ENCODE results near the gene PRG3.

The PRG3 gene

DNA sequence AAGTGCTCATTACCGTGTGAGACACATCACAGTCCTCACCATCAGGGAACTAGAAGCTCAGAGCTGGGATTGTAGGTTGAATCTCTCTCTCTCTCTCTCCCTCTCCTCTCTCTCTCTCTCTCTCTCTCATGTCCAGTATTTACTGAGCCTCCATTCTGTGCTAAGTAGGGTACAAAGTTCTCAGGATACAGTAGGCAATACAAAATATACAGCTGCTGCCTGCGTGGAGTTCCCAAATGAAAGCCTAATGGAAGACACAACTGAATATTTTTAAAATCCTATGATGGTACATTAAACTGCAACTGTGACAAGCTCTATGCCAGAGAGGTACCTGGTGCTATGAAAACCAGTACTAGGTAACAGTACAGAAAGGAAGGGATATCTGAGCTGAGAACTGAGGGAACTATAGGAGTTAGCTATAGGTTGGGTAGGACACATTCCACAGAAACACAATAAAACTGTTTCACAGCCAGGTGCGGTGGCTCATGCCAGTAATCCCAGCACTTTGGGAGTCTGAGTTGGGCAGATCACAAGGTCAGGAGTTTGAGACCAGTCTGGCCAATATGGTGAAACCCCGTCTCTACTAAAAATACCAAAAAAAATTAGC, 19.1 kb upstream of the PRG3 start:
- H3K27me3 ChIP-seq (ENCODE audit: control insufficient read depth, insufficient read depth, low read length, poor library complexity, severe bottlenecking), result no peaks in the 10 kb centered on the region
- no peak overlapping the region for H3K4me3 ChIP-seq (ENCODE audit: insufficient read depth, low read depth, low read length)
- no peaks in the 10 kb centered on the region for H3K4me1 ChIP-seq (ENCODE audit: control insufficient read depth, insufficient read depth, low read length)
- no peaks in the 10 kb centered on the region for H3K9me3 ChIP-seq (ENCODE audit: control insufficient read depth, low read length)
- H3K36me3 ChIP-seq (ENCODE audit: control insufficient read depth, insufficient read depth, low read length), result no peaks in the 10 kb centered on the region
- no peak overlapping the region for H3K27ac ChIP-seq (ENCODE audit: insufficient read depth, low read depth, low read length, poor library complexity, severe bottlenecking)
- WGBS, 2 experiments, result 89 to 94% methylated on average over 4 of the region's 4 CpGs

DNA sequence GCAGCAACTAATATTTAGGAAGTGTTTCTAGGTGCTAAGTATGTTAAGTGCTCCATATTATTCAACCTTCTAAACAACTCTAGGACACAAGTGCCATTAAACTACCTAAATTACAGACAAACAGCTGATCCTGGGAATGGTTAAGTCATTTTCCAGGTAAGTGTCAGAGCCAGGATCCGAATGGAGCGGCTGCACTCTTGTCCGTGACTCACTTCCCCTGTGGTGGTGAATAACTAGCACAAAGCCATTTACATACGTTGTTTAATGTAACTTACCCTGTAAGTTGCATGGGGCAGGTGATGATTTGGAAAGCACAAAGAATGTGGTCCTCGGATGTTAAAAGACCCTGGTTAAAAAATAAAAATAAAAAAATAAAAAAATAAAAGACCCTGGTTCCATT, 18.3 kb upstream of the PRG3 start:
- Histone ChIP-seq H3K36me3 (ENCODE audit: control insufficient read depth, insufficient read depth, low read length) (no peaks in the 10 kb centered on the region), H3K4me3 (ENCODE audit: insufficient read depth, low read depth, low read length) (no peak overlapping the region), H3K27ac (ENCODE audit: insufficient read depth, low read depth, low read length, poor library complexity, severe bottlenecking) (no peak overlapping the region), H3K27me3 (ENCODE audit: control insufficient read depth, insufficient read depth, low read length, poor library complexity, severe bottlenecking) (no peaks in the 10 kb centered on the region), H3K9me3 (ENCODE audit: control insufficient read depth, low read length) (no peaks in the 10 kb centered on the region), H3K4me1 (ENCODE audit: control insufficient read depth, insufficient read depth, low read length) (no peaks in the 10 kb centered on the region)
- 74 to 81% methylated on average over 4 of the region's 5 CpGs for WGBS, 2 experiments

DNA sequence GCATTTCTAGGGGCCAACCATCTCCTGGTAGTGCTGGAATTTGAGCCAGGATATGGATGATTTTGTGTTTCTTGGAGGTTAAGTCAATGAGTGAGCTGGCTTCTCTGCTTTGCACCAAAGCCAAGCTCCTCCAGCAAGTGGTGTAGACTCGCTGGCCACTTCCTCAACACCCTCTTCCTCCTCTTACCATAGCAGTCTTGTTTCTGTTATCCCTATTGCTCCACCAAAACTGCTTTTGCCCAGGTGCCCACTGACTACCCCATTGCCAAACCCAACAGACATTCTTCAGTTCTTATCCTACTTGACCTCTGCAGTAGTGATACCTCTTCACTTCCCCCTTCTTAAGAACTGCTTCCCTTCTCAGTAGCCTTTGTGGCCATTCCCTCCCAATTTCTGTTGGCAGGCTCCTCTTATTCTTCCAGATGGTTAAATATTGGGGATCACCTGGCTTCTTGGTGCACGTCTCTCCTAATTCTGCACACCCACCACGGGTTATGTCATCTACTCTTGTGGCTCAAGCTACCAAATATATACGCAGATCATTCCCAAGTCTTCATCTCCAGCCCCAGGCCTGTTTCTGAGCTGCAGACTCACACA, 16.5 kb upstream of the PRG3 start:
- no peaks in the 10 kb centered on the region for H3K4me1 ChIP-seq (ENCODE audit: control insufficient read depth, insufficient read depth, low read length)

DNA sequence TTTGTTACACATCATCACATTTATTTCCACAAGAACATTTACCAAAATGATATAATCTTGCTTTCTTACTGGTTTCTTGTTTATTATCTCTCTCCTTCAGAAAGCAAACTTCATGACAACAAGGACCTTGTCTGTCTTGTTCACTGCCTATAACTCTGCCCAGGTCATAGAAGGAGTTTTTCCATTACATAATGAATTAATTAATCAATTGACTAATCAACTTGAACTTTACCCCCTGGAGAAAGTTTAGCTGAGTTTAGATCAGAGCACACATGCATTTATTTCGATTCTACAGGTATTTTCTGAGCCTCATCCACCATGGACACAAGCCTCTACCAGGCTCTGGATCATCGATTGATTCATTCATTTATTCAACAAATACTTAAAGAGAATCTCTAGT, 15.8 kb upstream of the PRG3 start:
- Histone ChIP-seq H3K27ac (ENCODE audit: insufficient read depth, low read depth, low read length, poor library complexity, severe bottlenecking) (no peak overlapping the region), H3K27me3 (ENCODE audit: control insufficient read depth, insufficient read depth, low read length, poor library complexity, severe bottlenecking) (no peaks in the 10 kb centered on the region), H3K4me3 (ENCODE audit: insufficient read depth, low read depth, low read length) (no peak overlapping the region), H3K36me3 (ENCODE audit: control insufficient read depth, insufficient read depth, low read length) (no peaks in the 10 kb centered on the region), H3K4me1 (ENCODE audit: control insufficient read depth, insufficient read depth, low read length) (no peaks in the 10 kb centered on the region), H3K9me3 (ENCODE audit: control insufficient read depth, low read length) (no peaks in the 10 kb centered on the region)
- 67 to 85% methylated on average over 2 of the region's 2 CpGs for WGBS, 2 experiments

More for the DNA sequence above, 16.5 kb upstream of the PRG3 start:
- Histone ChIP-seq H3K27me3 (ENCODE audit: control insufficient read depth, insufficient read depth, low read length, poor library complexity, severe bottlenecking) (no peaks in the 10 kb centered on the region), H3K27ac (ENCODE audit: insufficient read depth, low read depth, low read length, poor library complexity, severe bottlenecking) (no peak overlapping the region), H3K9me3 (ENCODE audit: control insufficient read depth, low read length) (no peaks in the 10 kb centered on the region), H3K36me3 (ENCODE audit: control insufficient read depth, insufficient read depth, low read length) (no peaks in the 10 kb centered on the region), H3K4me3 (ENCODE audit: insufficient read depth, low read depth, low read length) (no peak overlapping the region)
- WGBS, 2 experiments, result 87 to 92% methylated on average over 4 of the region's 4 CpGs

DNA sequence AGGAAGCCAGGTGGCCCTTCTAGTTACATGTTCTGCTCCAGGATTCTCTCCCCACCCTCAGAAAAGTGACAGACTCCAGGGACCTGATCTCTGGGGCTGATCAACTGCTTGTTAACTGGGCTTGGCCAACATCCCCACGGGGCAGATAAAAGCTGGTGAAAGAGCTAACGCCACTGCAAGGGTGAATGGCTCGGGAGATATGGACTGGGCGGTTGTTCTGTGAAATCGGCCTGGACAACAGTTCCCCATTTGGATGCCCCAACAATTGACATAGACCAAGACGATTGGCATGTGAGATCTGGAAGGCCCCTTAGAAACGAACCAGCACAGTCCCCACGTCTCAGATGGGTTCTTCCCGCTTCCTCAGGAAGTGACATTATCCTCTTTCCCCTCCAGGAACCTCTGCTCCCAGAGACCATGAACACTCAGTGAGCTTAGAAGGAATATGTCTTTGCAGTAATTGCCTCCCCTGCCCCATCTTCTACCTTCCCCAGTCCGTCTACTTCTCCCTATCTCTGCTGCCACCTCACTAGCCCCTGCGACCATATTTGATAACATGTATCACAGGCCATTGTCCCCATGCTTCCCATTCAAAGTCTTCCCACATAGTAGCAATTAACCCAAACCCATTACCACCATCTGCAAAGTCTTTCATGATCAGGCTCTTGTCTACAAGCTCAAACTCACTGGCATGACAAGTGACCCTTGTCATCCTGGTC, 15.1 kb upstream of the PRG3 start:
- H3K27ac ChIP-seq (ENCODE audit: insufficient read depth, low read depth, low read length, poor library complexity, severe bottlenecking), result no peak overlapping the region
- H3K27me3 ChIP-seq (ENCODE audit: control insufficient read depth, insufficient read depth, low read length, poor library complexity, severe bottlenecking), result no peaks in the 10 kb centered on the region
- H3K4me3 ChIP-seq (ENCODE audit: insufficient read depth, low read depth, low read length), result no peak overlapping the region
- no peaks in the 10 kb centered on the region for H3K36me3 ChIP-seq (ENCODE audit: control insufficient read depth, insufficient read depth, low read length)
- H3K9me3 ChIP-seq (ENCODE audit: control insufficient read depth, low read length), result no peaks in the 10 kb centered on the region
- 91 to 92% methylated on average over 11 of the region's 11 CpGs for WGBS, 2 experiments
- no peaks in the 10 kb centered on the region for H3K4me1 ChIP-seq (ENCODE audit: control insufficient read depth, insufficient read depth, low read length)

DNA sequence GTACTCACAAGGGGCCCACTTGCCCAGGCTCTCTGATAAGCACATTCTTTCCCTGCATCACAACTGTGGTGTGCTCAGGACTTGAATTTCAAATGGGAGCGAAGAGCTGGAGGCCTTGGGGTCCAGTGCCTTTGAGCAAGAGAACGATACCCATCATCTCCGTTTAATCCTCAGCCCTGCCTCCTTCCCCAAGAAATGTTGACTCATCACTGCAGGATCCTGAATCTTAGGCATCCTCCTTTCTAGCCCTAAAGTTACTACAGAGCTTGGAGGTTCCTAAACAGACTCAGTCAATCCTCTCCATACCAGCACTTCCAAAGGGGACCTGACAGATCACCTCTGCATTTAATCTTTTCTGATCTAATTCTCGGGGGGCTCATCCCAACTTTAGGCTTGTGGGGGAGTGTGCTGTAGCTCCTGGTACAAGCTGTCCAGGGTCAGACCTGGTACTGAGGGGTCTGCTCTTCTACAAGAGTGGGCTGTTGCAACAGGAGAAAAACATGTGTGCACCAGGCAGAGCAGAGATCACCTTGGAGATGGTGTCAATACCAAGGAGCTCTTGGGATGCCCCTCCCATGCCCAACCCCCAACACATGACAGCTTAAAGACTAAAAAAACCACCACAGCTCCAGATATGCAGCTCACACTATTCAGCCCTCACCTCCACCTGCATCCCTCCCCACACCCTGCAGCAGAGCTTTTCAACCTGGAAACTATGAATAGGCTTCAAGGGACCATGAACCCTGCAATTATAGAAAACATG, 13.4 kb upstream of the PRG3 start:
- no peaks in the 10 kb centered on the region for H3K36me3 ChIP-seq (ENCODE audit: control insufficient read depth, insufficient read depth, low read length)
- H3K27me3 ChIP-seq (ENCODE audit: control insufficient read depth, insufficient read depth, low read length, poor library complexity, severe bottlenecking), result peaks cover 4% of the 10 kb centered on the region
- H3K9me3 ChIP-seq (ENCODE audit: control insufficient read depth, low read length), result no peaks in the 10 kb centered on the region
- no peaks in the 10 kb centered on the region for H3K4me1 ChIP-seq (ENCODE audit: control insufficient read depth, insufficient read depth, low read length)
- no peak overlapping the region for H3K27ac ChIP-seq (ENCODE audit: insufficient read depth, low read depth, low read length, poor library complexity, severe bottlenecking)
- no peak overlapping the region for H3K4me3 ChIP-seq (ENCODE audit: insufficient read depth, low read depth, low read length)
- WGBS, 2 experiments, result 81 to 82% methylated on average over 4 of the region's 4 CpGs

DNA sequence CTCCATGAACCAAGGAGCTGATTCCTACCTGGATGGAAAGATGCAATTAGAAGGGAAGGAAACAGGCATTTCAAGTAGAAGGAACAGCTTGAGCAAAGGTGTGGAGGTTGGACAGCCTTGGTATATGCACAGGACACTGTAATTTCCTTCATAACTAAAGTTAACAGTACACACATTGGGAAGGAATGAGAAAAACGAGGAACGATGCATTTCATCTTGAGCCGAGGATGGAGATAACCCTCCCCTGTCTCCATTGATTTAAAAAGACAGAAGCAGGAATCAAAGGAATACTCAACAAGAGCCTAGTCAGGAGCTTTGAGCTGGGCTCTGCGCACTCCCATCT, 11.8 kb upstream of the PRG3 start:
- Histone ChIP-seq H3K27me3 (ENCODE audit: control insufficient read depth, insufficient read depth, low read length, poor library complexity, severe bottlenecking) (peaks cover 7% of the 10 kb centered on the region), H3K27ac (ENCODE audit: insufficient read depth, low read depth, low read length, poor library complexity, severe bottlenecking) (no peak overlapping the region), H3K4me1 (ENCODE audit: control insufficient read depth, insufficient read depth, low read length) (no peaks in the 10 kb centered on the region), H3K36me3 (ENCODE audit: control insufficient read depth, insufficient read depth, low read length) (no peaks in the 10 kb centered on the region), H3K4me3 (ENCODE audit: insufficient read depth, low read depth, low read length) (no peak overlapping the region), H3K9me3 (ENCODE audit: control insufficient read depth, low read length) (no peaks in the 10 kb centered on the region)
- WGBS, 2 experiments, result 94 to 97% methylated on average over 4 of the region's 4 CpGs

DNA sequence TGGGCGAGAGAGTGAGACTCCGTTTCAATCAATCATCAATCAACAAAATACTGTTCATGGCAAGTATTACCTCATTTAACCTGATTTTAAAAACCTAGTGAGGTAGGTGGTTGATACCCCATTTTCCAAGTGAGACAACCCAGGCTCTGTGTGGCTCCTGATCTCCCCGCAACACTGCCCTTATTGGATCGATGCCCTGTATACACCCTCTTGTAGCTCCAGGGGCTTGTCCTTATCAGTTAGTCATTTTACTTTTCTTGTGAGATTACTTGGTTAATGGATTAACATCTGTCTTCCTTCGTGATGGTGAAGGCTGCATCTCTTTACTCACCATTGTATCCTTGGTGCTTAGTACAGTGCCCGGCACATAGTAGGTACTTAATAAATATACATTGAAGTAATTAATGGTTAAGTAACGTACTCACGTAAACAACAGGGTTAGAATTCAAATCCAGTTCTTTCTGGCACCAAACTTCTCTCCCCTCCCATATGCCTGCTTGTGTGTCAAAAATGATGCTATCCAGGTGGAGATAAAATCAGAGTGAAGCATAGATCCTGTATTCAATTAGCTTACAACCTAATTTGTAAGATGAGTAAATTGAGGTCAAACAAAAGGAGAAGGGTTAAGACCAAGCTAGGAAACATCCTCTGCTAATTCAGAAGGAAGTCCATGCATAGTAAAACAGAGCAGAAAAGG, 11.3 kb upstream of the PRG3 start:
- H3K9me3 ChIP-seq (ENCODE audit: control insufficient read depth, low read length), result no peaks in the 10 kb centered on the region
- 92 to 100% methylated on average over 2 to 8 of the region's 8 CpGs for WGBS, 2 experiments
- no peaks in the 10 kb centered on the region for H3K36me3 ChIP-seq (ENCODE audit: control insufficient read depth, insufficient read depth, low read length)
- no peaks in the 10 kb centered on the region for H3K4me1 ChIP-seq (ENCODE audit: control insufficient read depth, insufficient read depth, low read length)
- no peak overlapping the region for H3K27ac ChIP-seq (ENCODE audit: insufficient read depth, low read depth, low read length, poor library complexity, severe bottlenecking)
- H3K27me3 ChIP-seq (ENCODE audit: control insufficient read depth, insufficient read depth, low read length, poor library complexity, severe bottlenecking), result peaks cover 7% of the 10 kb centered on the region
- H3K4me3 ChIP-seq (ENCODE audit: insufficient read depth, low read depth, low read length), result no peak overlapping the region

DNA sequence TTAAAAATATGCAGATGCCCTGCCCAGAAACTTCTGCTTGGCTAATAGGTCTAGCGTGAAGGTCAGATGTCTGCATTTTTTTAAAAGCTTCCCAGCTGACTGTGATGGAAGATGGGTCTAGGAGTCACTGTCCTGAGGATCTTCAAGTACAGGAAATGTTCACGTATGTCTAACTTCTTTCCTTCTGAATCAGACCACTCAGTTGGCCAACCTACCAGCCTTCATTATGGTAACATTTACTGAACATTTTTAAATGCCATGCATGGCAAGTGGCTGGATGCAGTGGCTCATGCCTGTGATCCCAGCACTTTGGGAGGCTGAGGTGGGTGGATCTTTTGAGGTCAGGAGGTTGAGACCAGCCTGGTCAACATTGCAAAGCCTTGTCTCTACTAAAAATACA, 10.6 kb upstream of the PRG3 start:
- H3K4me1 ChIP-seq (ENCODE audit: control insufficient read depth, insufficient read depth, low read length), result no peaks in the 10 kb centered on the region
- H3K27me3 ChIP-seq (ENCODE audit: control insufficient read depth, insufficient read depth, low read length, poor library complexity, severe bottlenecking), result peaks cover 7% of the 10 kb centered on the region
- H3K4me3 ChIP-seq (ENCODE audit: insufficient read depth, low read depth, low read length), result no peak overlapping the region
- no peaks in the 10 kb centered on the region for H3K9me3 ChIP-seq (ENCODE audit: control insufficient read depth, low read length)
- no peak overlapping the region for H3K27ac ChIP-seq (ENCODE audit: insufficient read depth, low read depth, low read length, poor library complexity, severe bottlenecking)
- WGBS, 2 experiments, result 87 to 90% methylated on average over 2 of the region's 2 CpGs
- H3K36me3 ChIP-seq (ENCODE audit: control insufficient read depth, insufficient read depth, low read length), result no peaks in the 10 kb centered on the region

DNA sequence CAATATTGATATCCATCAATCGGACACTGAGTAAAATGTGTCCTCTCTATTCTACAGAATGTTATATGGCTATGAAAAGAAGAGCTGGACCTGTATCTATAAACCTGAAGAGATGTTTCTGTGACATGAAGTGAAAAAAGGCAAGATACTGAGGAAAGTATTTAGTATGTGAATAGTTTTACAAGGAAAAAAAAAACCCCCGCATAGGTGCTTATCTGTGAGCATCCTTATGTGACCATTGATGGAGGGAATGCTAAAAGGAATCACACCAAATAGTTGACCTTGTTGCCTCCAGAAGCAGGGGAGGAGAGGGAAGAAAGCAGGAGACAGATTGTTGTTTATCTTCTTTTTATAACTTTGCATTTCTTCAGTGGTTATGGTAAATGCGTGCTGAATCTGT, 10.2 kb upstream of the PRG3 start:
- Histone ChIP-seq H3K36me3 (ENCODE audit: control insufficient read depth, insufficient read depth, low read length) (no peaks in the 10 kb centered on the region), H3K27me3 (ENCODE audit: control insufficient read depth, insufficient read depth, low read length, poor library complexity, severe bottlenecking) (peaks cover 7% of the 10 kb centered on the region), H3K27ac (ENCODE audit: insufficient read depth, low read depth, low read length, poor library complexity, severe bottlenecking) (no peak overlapping the region), H3K4me3 (ENCODE audit: insufficient read depth, low read depth, low read length) (no peak overlapping the region), H3K9me3 (ENCODE audit: control insufficient read depth, low read length) (no peaks in the 10 kb centered on the region), H3K4me1 (ENCODE audit: control insufficient read depth, insufficient read depth, low read length) (no peaks in the 10 kb centered on the region)
- WGBS, 2 experiments, result 94% methylated on average over 2 to 3 of the region's 3 CpGs

All from ectodermal cell (in vitro differentiated cells).